Activated T-cell treated with anti-CD3 and anti-CD28 coated beads for 24 hours (primary cell): ENCODE measurements around the gene MAP7D3.
"Not testable (repeated sequence)": the region's sequence is repeated elsewhere in the genome, so short reads cannot be mapped to it uniquely, and the experiment has no call there.

Source experiments
- DNase-seq: peaks from one replicate; pipeline ENCODE4 v3.0.0-alpha.2; 2020; ENCODE audit warnings: low read depth

MAP7D3 gene

GRCh38 chrX:136250191-136251040 lies 784 bp downstream of the MAP7D3 start:
- DNase-seq, result peak; percentile 26

- no peak for DNase-seq
Observed at GRCh38 chrX:136246201-136246600, 5.0 kb downstream of the MAP7D3 start.

DNA sequence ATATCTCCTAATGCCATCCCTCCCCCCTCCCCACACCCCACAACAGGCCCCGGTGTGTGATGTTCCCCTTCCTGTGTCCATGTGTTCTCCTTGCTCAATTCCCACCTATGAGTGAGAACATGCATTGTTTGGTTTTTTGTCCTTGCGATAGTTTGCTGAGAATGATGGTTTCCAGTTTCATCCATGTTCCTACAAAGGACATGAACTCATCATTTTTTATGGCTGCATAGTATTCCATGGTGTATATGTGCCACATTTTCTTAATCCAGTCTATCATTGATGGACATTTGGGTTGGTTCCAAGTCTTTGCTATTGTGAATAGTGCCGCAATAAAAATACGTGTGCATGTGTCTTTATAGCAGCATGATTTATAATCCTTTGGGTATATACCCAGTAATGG lies 13.4 kb downstream of the MAP7D3 start:
- DNase-seq, result not testable (repeated sequence)

- no peak for DNase-seq
Observed at GRCh38 chrX:136237074-136237473, 14.1 kb downstream of the MAP7D3 start.

GRCh38 chrX:136228839-136229207 lies 22.4 kb downstream of the MAP7D3 start:
- no peak for DNase-seq

DNA sequence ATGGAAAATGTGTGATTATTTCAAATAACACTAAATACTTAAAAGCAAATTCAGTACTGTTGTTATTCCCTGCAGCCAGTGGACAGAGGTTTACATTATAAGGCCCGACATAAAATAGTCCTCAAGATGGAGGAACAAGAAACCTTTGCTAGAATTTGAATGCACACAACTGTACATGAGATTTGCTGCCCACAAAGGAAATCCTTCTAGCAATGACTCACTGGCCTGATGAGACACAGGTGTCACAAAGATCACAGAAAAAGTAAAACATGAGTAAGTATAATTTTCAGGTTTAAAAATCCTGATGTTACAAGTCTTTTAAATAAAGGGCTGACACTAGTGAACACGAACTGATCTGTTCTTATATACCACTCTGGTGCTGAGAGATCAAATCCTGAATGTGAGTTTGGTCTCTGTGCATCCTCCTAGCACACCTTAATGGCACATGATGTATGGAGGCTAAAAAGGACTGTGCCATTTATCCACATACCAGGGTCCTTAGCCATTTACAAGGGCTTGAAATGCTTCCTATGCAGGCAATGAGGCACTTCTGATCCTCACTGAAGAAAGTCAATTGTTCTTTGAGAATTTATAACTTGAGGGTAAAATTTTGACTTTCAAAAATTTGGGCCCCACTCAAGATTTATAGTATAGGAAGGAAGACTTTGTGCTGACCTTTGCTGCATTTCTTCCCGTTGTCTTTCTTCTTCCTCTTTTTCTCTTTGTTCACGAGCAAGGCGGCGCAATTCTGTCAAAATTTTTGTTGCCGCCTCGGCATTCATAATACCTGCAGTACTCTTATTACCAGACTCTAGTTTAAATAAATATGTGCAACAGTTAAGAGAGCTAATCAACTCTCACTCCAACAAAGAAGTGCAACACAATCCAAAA lies 23.0 kb downstream of the MAP7D3 start:
- DNase-seq, result no peak

- DNase-seq, result no peak
Observed at GRCh38 chrX:136227074-136227473, 24.1 kb downstream of the MAP7D3 start.

DNA sequence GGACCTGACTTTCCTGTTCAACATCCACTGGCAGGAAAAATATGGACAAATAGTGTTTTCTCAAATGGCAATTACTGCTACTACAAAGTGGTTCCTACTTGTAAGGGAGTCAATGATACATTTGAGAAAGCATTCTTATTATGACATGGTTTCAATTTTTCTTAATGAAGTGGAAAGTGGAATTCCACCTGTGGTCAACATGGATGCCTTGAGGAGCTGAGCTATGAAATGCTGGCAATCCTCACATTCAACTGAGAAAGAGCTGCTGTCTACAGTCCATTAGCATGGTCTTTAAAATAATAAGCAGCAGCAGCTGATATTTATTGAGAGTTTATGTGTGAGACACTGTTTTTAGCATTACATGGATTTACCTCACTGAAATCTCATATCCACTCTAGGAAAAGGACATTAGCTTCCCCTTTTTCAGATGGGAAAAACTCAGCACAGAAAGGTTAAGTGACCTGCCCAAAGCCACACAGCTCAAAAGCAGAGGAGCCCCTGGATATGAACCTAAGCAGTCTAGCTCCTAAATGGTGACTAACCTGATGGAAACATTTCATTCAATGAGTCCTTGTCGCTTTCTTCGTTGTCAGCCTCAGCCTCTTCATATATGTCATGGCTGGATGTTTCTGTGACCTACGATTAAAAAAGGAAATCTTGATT lies 29.2 kb downstream of the MAP7D3 start:
- DNase-seq, result no peak

DNA sequence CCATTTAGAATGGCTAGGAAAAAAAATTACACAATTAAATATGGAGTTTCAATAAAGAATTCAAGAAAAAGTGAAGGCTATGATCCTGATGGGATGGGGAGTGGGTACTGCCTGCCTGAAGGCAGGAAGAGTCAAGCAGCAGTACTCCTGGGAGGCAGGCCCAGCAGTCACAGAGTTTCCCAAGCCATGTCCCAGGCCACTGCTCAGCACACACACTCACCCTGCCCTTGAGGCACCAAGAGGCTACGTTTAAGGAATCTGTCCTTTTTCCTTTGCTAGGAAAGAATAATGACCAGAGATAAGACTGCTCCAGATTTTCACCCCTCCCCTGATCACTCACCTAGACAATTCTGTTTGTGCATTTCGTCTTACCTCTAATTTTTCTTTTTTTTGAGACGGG lies 30.2 kb downstream of the MAP7D3 start:
- DNase-seq, result no peak

GRCh38 chrX:136220540-136220939 lies 30.7 kb downstream of the MAP7D3 start:
- no peak for DNase-seq

DNA sequence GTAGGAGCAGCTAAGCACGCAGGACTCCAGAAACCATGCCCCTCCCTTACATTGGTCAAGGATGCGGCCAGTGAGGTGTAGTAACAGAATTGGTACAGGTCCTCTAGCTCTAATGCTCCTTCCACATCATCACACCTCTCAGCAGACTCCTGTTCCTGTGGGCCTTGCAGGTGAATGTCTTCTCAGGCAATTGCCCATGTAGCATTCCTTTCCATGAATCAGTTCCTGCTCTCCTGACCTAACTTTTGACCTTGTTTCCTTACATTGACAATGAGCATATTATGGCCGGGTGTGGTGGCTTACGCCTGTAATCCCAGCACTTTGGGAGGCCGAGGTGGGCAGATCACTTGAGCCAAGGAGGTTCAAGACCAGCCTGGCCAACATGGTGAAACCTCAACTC lies 31.3 kb downstream of the MAP7D3 start:
- no peak for DNase-seq

DNA sequence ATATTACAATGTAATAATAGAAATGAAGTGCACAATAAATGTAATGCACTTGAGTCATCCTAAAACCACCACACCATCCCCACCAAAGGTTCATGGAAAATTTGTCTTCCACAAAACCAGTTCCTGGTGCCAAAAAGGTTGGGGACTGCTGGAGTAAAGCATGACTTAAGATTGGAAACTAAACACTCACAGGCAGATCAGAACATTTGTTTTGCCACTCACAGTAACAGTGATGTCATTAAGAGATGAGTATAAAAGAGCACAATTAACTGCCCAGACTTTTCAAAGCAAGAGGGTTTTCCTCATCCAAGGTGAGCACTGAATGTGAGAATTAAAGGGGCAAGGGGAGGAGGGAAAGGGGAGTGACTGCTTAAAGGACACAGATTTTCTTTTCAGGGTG lies 35.6 kb downstream of the MAP7D3 start:
- no peak for DNase-seq

GRCh38 chrX:136214551-136214950 lies 36.6 kb downstream of the MAP7D3 start:
- no peak for DNase-seq

- DNase-seq, result no peak
Observed at GRCh38 chrX:136212557-136213111, 38.6 kb downstream of the MAP7D3 start.

- DNase-seq, result no peak
Observed at GRCh38 chrX:136211766-136212556, 39.2 kb downstream of the MAP7D3 start.

DNA sequence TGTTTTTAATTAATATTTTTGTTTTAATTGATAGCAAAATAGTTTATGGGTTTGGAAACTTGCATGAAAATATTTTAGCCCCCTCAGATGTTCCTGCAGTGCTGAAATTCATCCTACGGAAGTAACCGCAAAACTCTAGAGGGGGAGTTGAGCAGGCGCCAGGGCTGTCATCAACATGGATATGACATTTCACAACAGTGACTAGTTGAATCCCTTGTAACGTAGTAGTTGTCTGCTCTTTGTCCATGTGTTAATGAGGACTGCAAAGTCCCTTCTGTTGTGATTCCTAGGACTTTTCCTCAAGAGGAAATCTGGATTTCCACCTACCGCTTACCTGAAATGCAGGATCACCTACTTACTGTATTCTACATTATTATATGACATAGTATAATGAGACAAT lies 40.4 kb downstream of the MAP7D3 start:
- no peak for DNase-seq

GRCh38 chrX:136210243-136210642 lies 41.0 kb downstream of the MAP7D3 start:
- DNase-seq, result no peak

- no peak for DNase-seq
Observed at GRCh38 chrX:136209751-136210150, 41.4 kb downstream of the MAP7D3 start.

- no peak for DNase-seq
Observed at GRCh38 chrX:136209016-136209738, 42.0 kb downstream of the MAP7D3 start.

DNA sequence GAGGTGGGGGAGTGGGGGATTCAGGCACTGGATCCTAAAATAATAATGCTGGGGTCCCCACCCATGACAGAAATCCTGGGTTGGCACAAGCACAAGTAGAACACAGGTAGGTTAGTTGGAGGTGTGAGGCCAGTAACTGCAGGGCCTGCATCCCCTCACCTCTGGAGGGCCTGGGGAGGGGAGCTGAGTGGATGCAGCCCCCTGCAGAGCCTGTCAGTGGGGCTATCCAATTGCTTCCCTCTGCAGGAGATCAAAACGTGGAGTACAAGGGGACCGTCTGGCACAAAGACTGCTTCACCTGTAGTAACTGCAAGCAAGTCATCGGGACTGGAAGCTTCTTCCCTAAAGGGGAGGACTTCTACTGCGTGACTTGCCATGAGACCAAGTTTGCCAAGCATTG lies 43.7 kb downstream of the MAP7D3 start:
- no peak for DNase-seq

GRCh38 chrX:136206916-136207315 lies 44.3 kb downstream of the MAP7D3 start:
- no peak for DNase-seq
